Gastrocnemius medialis (tissue), 4 donors: ENCODE measurements around the gene LARGE1.

Experiments
- POLR2A ChIP-seq, 2 donors: fragments of 450-650 bp; IDR thresholded peaks; one replicate each; pipeline ENCODE4 v1.6.1; 2017; ENCODE audit warnings: antibody characterized with exemption in 2 of 2, mild to moderate bottlenecking in 2 of 2, moderate library complexity in 2 of 2
- TF ChIP-seq, protein P1 (sequence below), 5 experiments: fragments of 450-650 bp in 3 of 5; fragments of 200-600 bp in 2 of 5; sonication (generic) in 2 of 5; IDR thresholded peaks in 4 of 5; conservative IDR thresholded peaks in 1 of 5; 1 replicate in 4 of 5; 2 replicates in 1 of 5; pipeline ENCODE4 v1.5.1; 2016 to 2019; ENCODE audit warnings: antibody characterized with exemption in 5 of 5, mild to moderate bottlenecking in 3 of 5, moderate library complexity in 3 of 5

DNA sequence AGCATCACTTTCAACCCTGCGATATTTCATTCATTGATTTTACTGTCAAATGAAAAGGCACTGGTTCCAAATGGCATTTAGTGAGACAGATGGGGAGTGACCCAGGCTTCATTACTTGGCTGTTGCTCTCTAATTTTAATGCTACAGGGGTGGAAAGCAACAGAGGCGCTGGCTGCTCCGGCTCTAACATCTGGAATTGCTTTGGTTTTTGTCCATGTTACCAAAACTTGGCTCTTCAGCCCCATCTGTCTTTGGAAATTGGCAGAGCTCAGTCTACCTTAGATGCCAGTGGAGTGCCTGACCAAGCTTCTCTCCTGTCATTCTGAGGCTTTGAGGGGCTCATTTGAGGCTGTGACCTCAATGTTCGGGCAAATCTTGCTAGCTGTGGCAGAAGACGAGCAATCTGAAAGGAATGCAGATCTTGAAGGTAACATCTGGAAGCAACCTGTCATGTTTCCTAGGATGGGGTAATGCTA, 452.6 kb downstream of the LARGE1 start:
- no peak for TF ChIP-seq POLR2A (IDR thresholded peaks at IDR 0.05)
- TF ChIP-seq, protein P1, sequence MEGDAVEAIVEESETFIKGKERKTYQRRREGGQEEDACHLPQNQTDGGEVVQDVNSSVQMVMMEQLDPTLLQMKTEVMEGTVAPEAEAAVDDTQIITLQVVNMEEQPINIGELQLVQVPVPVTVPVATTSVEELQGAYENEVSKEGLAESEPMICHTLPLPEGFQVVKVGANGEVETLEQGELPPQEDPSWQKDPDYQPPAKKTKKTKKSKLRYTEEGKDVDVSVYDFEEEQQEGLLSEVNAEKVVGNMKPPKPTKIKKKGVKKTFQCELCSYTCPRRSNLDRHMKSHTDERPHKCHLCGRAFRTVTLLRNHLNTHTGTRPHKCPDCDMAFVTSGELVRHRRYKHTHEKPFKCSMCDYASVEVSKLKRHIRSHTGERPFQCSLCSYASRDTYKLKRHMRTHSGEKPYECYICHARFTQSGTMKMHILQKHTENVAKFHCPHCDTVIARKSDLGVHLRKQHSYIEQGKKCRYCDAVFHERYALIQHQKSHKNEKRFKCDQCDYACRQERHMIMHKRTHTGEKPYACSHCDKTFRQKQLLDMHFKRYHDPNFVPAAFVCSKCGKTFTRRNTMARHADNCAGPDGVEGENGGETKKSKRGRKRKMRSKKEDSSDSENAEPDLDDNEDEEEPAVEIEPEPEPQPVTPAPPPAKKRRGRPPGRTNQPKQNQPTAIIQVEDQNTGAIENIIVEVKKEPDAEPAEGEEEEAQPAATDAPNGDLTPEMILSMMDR (IDR thresholded peaks at IDR 0.05 in 4 of 5, conservative IDR thresholded peaks at IDR 0.05 in 1 of 5): no peak
